Mesenchymal stem cell (in vitro differentiated cells and primary cell): ENCODE results near the gene SCG2.

Experiments used
- DNase-seq: peaks from one replicate; pipeline ENCODE4 v3.0.0-alpha.2; 2013
- H2AFZ ChIP-seq: one replicate; pipeline ENCODE4 v1.6.1; 2013; ENCODE audit warnings: low read depth, mild to moderate bottlenecking, control low read depth, inconsistent platforms, low read length, moderate library complexity
- H2AK5ac ChIP-seq: 2 replicates; pipeline ENCODE4 v1.6.1; 2013; ENCODE audit warnings: low read length, moderate library complexity, mild to moderate bottlenecking, inconsistent platforms; ENCODE audit not compliant: severe bottlenecking
- H2BK120ac ChIP-seq: one replicate; pipeline ENCODE4 v1.6.1; 2013; ENCODE audit warnings: low read depth, mild to moderate bottlenecking, inconsistent platforms, low read length, moderate library complexity
- H2BK12ac ChIP-seq, 2 experiments: one replicate each; pipeline ENCODE4 v1.6.1; 2013; ENCODE audit warnings: inconsistent platforms in 2 of 2, low read length in 2 of 2, mild to moderate bottlenecking in 2 of 2, moderate library complexity in 2 of 2, control low read depth in 1 of 2
- H2BK15ac ChIP-seq: one replicate; pipeline ENCODE4 v1.6.1; 2013; ENCODE audit warnings: mild to moderate bottlenecking, low read depth, inconsistent platforms; ENCODE audit not compliant: poor library complexity, severe bottlenecking
- H2BK5ac ChIP-seq: 2 replicates; pipeline ENCODE4 v1.6.1; 2013; ENCODE audit warnings: low read depth, mild to moderate bottlenecking, low read length, control low read depth, inconsistent platforms; ENCODE audit not compliant: poor library complexity, severe bottlenecking
- H3K14ac ChIP-seq, 2 experiments: one replicate each; pipeline ENCODE4 v1.6.1; 2013; ENCODE audit warnings: inconsistent platforms in 2 of 2, low read length in 2 of 2, control low read depth in 1 of 2, mild to moderate bottlenecking in 1 of 2, moderate library complexity in 1 of 2
- H3K18ac ChIP-seq, 2 experiments: one replicate each; pipeline ENCODE4 v1.6.1; 2013; ENCODE audit warnings: inconsistent platforms in 2 of 2, low read length in 2 of 2, control low read depth in 1 of 2, low read depth in 1 of 2, mild to moderate bottlenecking in 1 of 2
- H3K23ac ChIP-seq, 2 experiments: one replicate each; pipeline ENCODE4 v1.6.1; 2013; ENCODE audit warnings: inconsistent platforms in 2 of 2, low read length in 2 of 2, mild to moderate bottlenecking in 2 of 2, moderate library complexity in 2 of 2, control low read depth in 1 of 2
- H3K27ac ChIP-seq: 2 replicates; pipeline ENCODE4 v1.5.1; 2013; ENCODE audit warnings: mild to moderate bottlenecking, moderate library complexity, low read length, control low read depth, inconsistent platforms; ENCODE audit not compliant: poor library complexity, severe bottlenecking
- H3K27me3 ChIP-seq, 2 experiments: 2 replicates each; pipeline versions ENCODE4 v1.6.1 to v1.7.0; 2013; ENCODE audit warnings: low read length in 2 of 2, mild to moderate bottlenecking in 2 of 2, moderate library complexity in 2 of 2, control low read depth in 1 of 2, inconsistent platforms in 1 of 2; ENCODE audit not compliant: control insufficient read depth in 1 of 2, insufficient read depth in 1 of 2
- H3K36me3 ChIP-seq, 2 experiments: 2 replicates each; pipeline versions ENCODE4 v1.6.1 to v1.7.0; 2013; ENCODE audit warnings: low read length in 2 of 2, control low read depth in 1 of 2, inconsistent platforms in 1 of 2, low read depth in 1 of 2, mild to moderate bottlenecking in 1 of 2; ENCODE audit not compliant: insufficient read depth in 2 of 2, control insufficient read depth in 1 of 2
- H3K4ac ChIP-seq, 2 experiments: one replicate each; pipeline ENCODE4 v1.6.1; 2013; ENCODE audit warnings: inconsistent platforms in 2 of 2, low read length in 2 of 2, mild to moderate bottlenecking in 2 of 2, moderate library complexity in 2 of 2, control low read depth in 1 of 2, low read depth in 1 of 2
- H3K4me1 ChIP-seq: 2 replicates; pipeline ENCODE4 v1.6.1; 2013; ENCODE audit warnings: low read depth, low read length, control low read depth; ENCODE audit not compliant: control insufficient read depth, insufficient read depth
- H3K4me2 ChIP-seq: 2 replicates; pipeline ENCODE4 v1.6.1; 2013; ENCODE audit warnings: low read length, mild to moderate bottlenecking, inconsistent platforms; ENCODE audit not compliant: poor library complexity, severe bottlenecking
- H3K4me3 ChIP-seq, 2 experiments: 2 replicates each; pipeline versions ENCODE4 v1.5.1 to v1.7.0; 2013; ENCODE audit warnings: low read length in 2 of 2, mild to moderate bottlenecking in 2 of 2, control low read depth in 1 of 2, low read depth in 1 of 2; ENCODE audit not compliant: insufficient read depth in 1 of 2
- H3K79me1 ChIP-seq: replicated peaks from 2 replicates; pipeline ENCODE4 v1.6.1; 2013; ENCODE audit warnings: mild to moderate bottlenecking, control low read depth, low read length, inconsistent platforms; ENCODE audit not compliant: poor library complexity, severe bottlenecking
- H3K9ac ChIP-seq: 2 replicates; pipeline ENCODE4 v1.7.0; 2013; ENCODE audit warnings: mild to moderate bottlenecking, low read length, moderate library complexity
- H3K9me3 ChIP-seq: 2 replicates; pipeline ENCODE4 v1.7.0; 2013; ENCODE audit warnings: mild to moderate bottlenecking, low read length; ENCODE audit not compliant: control insufficient read depth
- H4K8ac ChIP-seq: one replicate; pipeline ENCODE4 v1.6.1; 2013; ENCODE audit warnings: inconsistent platforms, mild to moderate bottlenecking, low read length, moderate library complexity
- H4K91ac ChIP-seq: one replicate; pipeline ENCODE4 v1.6.1; 2013; ENCODE audit warnings: mild to moderate bottlenecking, low read length, inconsistent platforms
- WGBS: methylation state at CpG from one replicate; pipeline ENCODE4 v1.1.7; 2013; ENCODE audit warnings: mixed read lengths; 5-methylcytosine and 5-hydroxymethylcytosine counted together

Gene SCG2

GRCh38 chr2:223554923-223555322 is 47.2 kb downstream of the SCG2 start:
- H2AFZ ChIP-seq, result no peak overlapping the region
- no peak overlapping the region for H3K23ac ChIP-seq
- H4K8ac ChIP-seq, result peak overlapping the region; percentile 42
- H3K4ac ChIP-seq, result no peak overlapping the region
- no peak overlapping the region for H2BK5ac ChIP-seq
- no peak overlapping the region for H3K18ac ChIP-seq
- no peak overlapping the region for H2BK12ac ChIP-seq
- no peaks in the 10 kb centered on the region for H3K79me1 ChIP-seq
- H3K36me3 ChIP-seq, result no peaks in the 10 kb centered on the region
- WGBS, result 82% methylated on average over 2 of the region's 3 CpGs
- H3K4me1 ChIP-seq, result no peaks in the 10 kb centered on the region
- no peak overlapping the region for H2BK120ac ChIP-seq
- H3K4me3 ChIP-seq, result no peak overlapping the region
- no peaks in the 10 kb centered on the region for H3K27me3 ChIP-seq
- no peak overlapping the region for H3K27ac ChIP-seq
- no peak overlapping the region for H4K91ac ChIP-seq
- H3K4me2 ChIP-seq, result no peak overlapping the region
- H3K14ac ChIP-seq, result no peak overlapping the region
- H3K9me3 ChIP-seq, result no peaks in the 10 kb centered on the region
- no peak overlapping the region for H2BK15ac ChIP-seq
- no peak overlapping the region for H2AK5ac ChIP-seq
- no peak for DNase-seq
- no peak overlapping the region for H3K9ac ChIP-seq

DNA sequence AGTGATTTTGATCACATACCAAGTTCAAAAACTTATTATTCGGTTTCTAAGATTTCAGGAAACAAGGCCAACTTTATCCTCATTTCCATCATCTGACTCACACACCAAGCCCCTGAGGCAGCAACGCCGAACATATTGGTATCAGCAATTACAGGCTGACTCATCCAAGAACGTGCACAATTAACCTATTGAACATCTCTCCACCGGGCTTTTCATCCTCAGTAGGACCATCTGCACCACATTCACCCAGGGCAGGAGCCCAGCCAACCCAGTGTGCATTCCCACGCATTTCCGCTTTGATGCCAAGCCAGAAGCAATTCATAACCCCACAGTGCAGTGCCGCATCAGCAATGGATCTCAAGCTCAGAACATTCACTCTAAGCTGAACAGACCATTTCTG is 52.9 kb downstream of the SCG2 start:
- H3K27me3 ChIP-seq, result no peaks in the 10 kb centered on the region
- peak overlapping the region; percentile 59 for H4K8ac ChIP-seq
- peak overlapping the region; percentile 27 to 49 for H2BK12ac ChIP-seq
- H3K27ac ChIP-seq, result peak overlapping the region; percentile 2
- H3K18ac ChIP-seq, result peak overlapping the region in 1 of 2 experiments; percentile 31
- H3K79me1 ChIP-seq, result no peaks in the 10 kb centered on the region
- no peaks in the 10 kb centered on the region for H3K36me3 ChIP-seq
- H3K9me3 ChIP-seq, result no peaks in the 10 kb centered on the region
- peaks cover 3% of the 10 kb centered on the region for H3K4me1 ChIP-seq
- no peak overlapping the region for H3K14ac ChIP-seq
- DNase-seq, result peak; percentile 82
- no peak overlapping the region for H3K4me2 ChIP-seq
- peak overlapping the region; percentile 44 for H2BK15ac ChIP-seq
- H4K91ac ChIP-seq, result no peak overlapping the region
- H2AFZ ChIP-seq, result no peak overlapping the region
- no peak overlapping the region for H3K4ac ChIP-seq
- H2AK5ac ChIP-seq, result no peak overlapping the region
- no peak overlapping the region for H3K4me3 ChIP-seq
- H2BK120ac ChIP-seq, result no peak overlapping the region
- H3K9ac ChIP-seq, result no peak overlapping the region
- no peak overlapping the region for H3K23ac ChIP-seq
- WGBS, result 7% methylated on average over 8 of the region's 8 CpGs
- no peak overlapping the region for H2BK5ac ChIP-seq

DNA sequence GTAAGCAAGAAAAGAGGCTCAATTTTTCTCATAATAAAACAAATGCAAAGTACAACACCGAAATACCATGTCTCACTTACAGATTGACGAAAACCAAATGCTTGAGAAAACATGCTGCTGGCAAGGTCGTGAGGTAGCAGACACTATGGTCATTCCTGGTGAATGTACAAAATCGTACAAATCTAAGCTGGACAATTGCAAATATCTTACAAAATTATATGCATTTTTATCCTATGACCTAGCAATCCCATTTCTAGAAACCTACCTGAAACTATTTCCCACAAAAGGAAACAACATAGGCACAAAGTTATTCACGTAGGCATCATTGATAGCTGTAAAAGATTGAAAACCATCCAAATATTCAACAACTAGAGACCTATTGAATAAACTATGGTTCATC is 54.0 kb downstream of the SCG2 start:
- no peak overlapping the region for H3K23ac ChIP-seq
- WGBS, result 66% methylated on average over 5 of the region's 5 CpGs
- no peak overlapping the region for H2AFZ ChIP-seq

More for the DNA sequence above, 54.0 kb downstream of the SCG2 start:
- Histone ChIP-seq H3K36me3 (no peaks in the 10 kb centered on the region), H3K4me3 (no peak overlapping the region), H3K79me1 (no peaks in the 10 kb centered on the region), H3K14ac (no peak overlapping the region), H2BK120ac (no peak overlapping the region), H4K8ac (no peak overlapping the region), H2BK5ac (no peak overlapping the region), H3K4me1 (peaks cover 3% of the 10 kb centered on the region), H2AK5ac (no peak overlapping the region), H3K4ac (no peak overlapping the region), H3K18ac (peak overlapping the region in 1 of 2 experiments; percentile 12), H3K9ac (no peak overlapping the region), H2BK12ac (no peak overlapping the region), H3K9me3 (no peaks in the 10 kb centered on the region), H3K27ac (no peak overlapping the region), H4K91ac (no peak overlapping the region), H3K27me3 (no peaks in the 10 kb centered on the region), H3K4me2 (no peak overlapping the region), H2BK15ac (no peak overlapping the region)
- DNase-seq, result no peak
